ENCODE results near the gene SNED1. TPM values are rescaled to one million over a fixed set of nuclear protein-coding genes. Genes with fewer than 3 reads are reported as not detected.

The SNED1 gene
- total RNA-seq, 1 experiment from 2014 or later: not detected

DNA sequence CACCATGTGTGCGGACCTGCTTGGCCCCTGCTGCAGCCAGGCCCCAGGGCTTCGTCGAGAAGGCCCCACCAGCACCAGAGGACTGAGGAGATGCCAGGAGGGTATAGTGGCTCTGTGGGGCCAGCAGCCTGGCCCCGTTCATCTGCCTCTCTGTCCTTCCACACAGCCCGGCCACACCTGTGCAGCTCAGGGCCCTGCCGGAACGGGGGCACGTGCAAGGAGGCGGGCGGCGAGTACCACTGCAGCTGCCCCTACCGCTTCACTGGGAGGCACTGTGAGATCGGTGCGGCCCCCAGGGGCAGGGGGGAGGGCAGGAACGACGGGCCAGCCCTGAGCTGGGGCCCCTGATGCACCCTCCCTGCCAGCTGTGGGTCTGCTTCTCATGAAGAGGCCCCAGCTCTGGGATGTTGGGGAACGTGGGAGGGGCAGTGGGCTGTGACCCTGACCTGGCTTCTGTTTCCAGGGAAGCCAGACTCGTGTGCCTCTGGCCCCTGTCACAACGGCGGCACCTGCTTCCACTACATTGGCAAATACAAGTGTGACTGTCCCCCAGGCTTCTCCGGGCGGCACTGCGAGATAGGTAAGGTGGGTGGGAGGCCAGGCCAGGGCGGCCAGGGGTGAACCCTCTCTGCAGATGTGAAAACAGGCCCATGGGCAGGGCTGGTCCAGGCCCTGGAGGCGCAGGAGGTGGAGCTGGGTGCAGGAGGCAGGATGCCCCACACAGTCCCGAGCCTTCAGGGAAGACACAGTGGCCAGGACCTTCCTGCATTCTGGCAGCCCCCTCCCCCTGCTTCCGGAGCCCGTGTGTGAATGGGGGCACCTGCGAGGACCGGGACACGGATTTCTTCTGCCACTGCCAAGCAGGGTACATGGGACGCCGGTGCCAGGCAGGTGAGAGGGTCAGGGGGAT lies 53.4 kb downstream of the SNED1 start:
- no peaks in the 10 kb centered on the region for H3K9me3 ChIP-seq
- ChIA-PET POLR2A (no interaction called here), CTCF (no interaction called here)
- Mint-ChIP-seq H3K9me3 (ENCODE audit: unreplicated experiment) (no peaks in the 10 kb centered on the region), H3K27ac (ENCODE audit: unreplicated experiment) (no peak overlapping the region), H3K27me3 (ENCODE audit: insufficient read depth, unreplicated experiment) (peaks cover 5% of the 10 kb centered on the region), H3K36me3 (ENCODE audit: insufficient read depth, unreplicated experiment) (no peaks in the 10 kb centered on the region), H3K4me3 (ENCODE audit: unreplicated experiment) (no peak overlapping the region), H3K4me1 (ENCODE audit: low read depth, unreplicated experiment) (no peaks in the 10 kb centered on the region)
- no peaks in the 10 kb centered on the region for H3K36me3 ChIP-seq (ENCODE audit: control insufficient read depth, insufficient read depth, low read length)
- H3K27me3 ChIP-seq (replicated peaks; ENCODE audit: control insufficient read depth, insufficient read depth, low read length): no peaks in the 10 kb centered on the region
- no TSS peak for BruUV-seq (replicated peaks)
- no peaks in the 10 kb centered on the region for H3K4me1 ChIP-seq
- no peak overlapping the region for H3K4me3 ChIP-seq (ENCODE audit: low read depth, low read length)
- intact Hi-C loops (cut with micrococcal nuclease; ENCODE audit: unreplicated experiment): no loop called here
- TF ChIP-seq, protein P1, sequence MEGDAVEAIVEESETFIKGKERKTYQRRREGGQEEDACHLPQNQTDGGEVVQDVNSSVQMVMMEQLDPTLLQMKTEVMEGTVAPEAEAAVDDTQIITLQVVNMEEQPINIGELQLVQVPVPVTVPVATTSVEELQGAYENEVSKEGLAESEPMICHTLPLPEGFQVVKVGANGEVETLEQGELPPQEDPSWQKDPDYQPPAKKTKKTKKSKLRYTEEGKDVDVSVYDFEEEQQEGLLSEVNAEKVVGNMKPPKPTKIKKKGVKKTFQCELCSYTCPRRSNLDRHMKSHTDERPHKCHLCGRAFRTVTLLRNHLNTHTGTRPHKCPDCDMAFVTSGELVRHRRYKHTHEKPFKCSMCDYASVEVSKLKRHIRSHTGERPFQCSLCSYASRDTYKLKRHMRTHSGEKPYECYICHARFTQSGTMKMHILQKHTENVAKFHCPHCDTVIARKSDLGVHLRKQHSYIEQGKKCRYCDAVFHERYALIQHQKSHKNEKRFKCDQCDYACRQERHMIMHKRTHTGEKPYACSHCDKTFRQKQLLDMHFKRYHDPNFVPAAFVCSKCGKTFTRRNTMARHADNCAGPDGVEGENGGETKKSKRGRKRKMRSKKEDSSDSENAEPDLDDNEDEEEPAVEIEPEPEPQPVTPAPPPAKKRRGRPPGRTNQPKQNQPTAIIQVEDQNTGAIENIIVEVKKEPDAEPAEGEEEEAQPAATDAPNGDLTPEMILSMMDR (IDR thresholded peaks at IDR 0.05; ENCODE audit: insufficient read depth in 1 of 2, low read depth in 1 of 2, low read length in 1 of 2, severe bottlenecking in 1 of 2, unreplicated experiment in 1 of 2): no peak
- DNase-seq: no peak

DNA sequence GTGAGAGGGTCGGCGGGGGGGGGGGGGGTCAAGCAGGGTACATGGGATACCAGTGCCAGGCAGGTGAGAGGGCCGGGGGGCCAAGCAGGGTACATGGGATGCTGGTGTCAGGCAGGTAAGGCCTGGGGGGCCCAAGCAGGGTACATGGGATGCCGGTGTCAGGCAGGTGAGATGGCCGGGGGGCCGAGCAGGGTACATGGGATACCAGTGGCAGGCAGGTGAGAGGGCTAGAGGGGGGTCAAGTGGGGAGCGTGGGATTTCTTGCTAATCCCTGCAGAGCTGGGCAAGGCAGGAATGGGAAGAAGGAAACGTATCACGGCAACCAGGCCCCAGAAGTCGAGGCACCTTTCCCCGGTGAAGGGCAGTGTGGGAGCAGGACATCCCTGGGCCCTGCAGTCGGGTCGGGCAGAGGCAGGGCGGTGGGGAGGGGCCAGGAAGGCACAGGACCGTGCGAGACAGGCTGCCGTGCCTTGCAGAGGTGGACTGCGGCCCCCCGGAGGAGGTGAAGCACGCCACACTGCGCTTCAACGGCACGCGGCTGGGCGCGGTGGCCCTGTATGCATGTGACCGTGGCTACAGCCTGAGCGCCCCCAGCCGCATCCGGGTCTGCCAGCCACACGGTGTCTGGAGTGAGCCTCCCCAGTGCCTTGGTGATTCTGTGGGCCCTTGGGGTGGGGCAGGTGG lies 54.4 kb downstream of the SNED1 start:
- Mint-ChIP-seq H3K27me3 (ENCODE audit: insufficient read depth, unreplicated experiment) (peaks cover 5% of the 10 kb centered on the region), H3K36me3 (ENCODE audit: insufficient read depth, unreplicated experiment) (no peaks in the 10 kb centered on the region), H3K9me3 (ENCODE audit: unreplicated experiment) (no peaks in the 10 kb centered on the region), H3K4me3 (ENCODE audit: unreplicated experiment) (no peak overlapping the region), H3K4me1 (ENCODE audit: low read depth, unreplicated experiment) (no peaks in the 10 kb centered on the region), H3K27ac (ENCODE audit: unreplicated experiment) (no peak overlapping the region)
- H3K4me1 ChIP-seq: no peaks in the 10 kb centered on the region
- intact Hi-C loops (cut with micrococcal nuclease; ENCODE audit: unreplicated experiment): no loop called here
- TF ChIP-seq, protein P1 (IDR thresholded peaks at IDR 0.05; ENCODE audit: insufficient read depth in 1 of 2, low read depth in 1 of 2, low read length in 1 of 2, severe bottlenecking in 1 of 2, unreplicated experiment in 1 of 2): no peak
- POLR2A ChIA-PET: no interaction called here
- no peaks in the 10 kb centered on the region for H3K27me3 ChIP-seq (replicated peaks; ENCODE audit: control insufficient read depth, insufficient read depth, low read length)
- H3K9me3 ChIP-seq: no peaks in the 10 kb centered on the region
- no TSS peak for BruUV-seq (replicated peaks)
- no peak overlapping the region for H3K4me3 ChIP-seq (ENCODE audit: low read depth, low read length)
- no peak for DNase-seq
- H3K36me3 ChIP-seq (ENCODE audit: control insufficient read depth, insufficient read depth, low read length): no peaks in the 10 kb centered on the region
- CTCF ChIA-PET: no interaction called here

DNA sequence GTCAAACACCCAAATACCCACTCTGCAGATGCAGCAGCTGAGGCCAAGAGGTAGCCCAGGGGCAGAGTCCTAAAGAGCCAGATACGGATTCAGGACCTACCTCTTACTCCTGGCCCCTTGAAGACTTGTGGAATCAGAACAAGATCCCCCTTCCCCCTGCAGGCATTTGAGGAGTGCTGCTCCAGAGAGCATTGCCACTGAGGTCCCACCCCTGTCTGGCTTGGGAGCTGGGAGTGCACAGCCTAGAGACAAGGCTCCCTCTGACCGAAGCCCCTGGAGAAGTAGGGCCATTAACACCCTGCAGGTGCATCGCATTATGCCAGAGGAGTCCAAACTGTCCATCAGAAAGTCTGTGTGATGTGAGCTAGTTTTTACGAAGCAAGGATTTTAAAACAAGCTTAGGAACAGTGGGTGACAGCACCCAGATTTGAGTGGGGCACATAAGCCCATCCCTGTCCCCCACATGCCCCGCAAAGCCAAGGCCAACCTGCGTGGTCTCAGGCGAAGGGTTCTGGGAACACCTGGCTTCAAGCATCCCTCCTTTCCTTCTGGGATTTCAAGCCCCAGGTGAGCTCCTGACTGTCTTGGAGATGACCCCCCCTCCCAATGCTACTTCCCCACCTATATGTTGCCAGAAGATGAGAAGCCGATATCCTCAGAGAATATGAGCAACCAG lies 55.3 kb downstream of the SNED1 start:
- no TSS peak for BruUV-seq (replicated peaks)

More for the DNA sequence above, 55.3 kb downstream of the SNED1 start:
- no peaks in the 10 kb centered on the region for H3K36me3 ChIP-seq (ENCODE audit: control insufficient read depth, insufficient read depth, low read length)
- ChIA-PET POLR2A (no interaction called here), CTCF (interaction anchor here (0.6 kb wide), 1 partner anchor 55 kb away, joined by 3 read pairs; the partner anchor contains the start of gene SNED1)
- no peaks in the 10 kb centered on the region for H3K4me1 ChIP-seq
- Mint-ChIP-seq H3K36me3 (ENCODE audit: insufficient read depth, unreplicated experiment) (no peaks in the 10 kb centered on the region), H3K9me3 (ENCODE audit: unreplicated experiment) (no peaks in the 10 kb centered on the region), H3K27me3 (ENCODE audit: insufficient read depth, unreplicated experiment) (peaks cover 5% of the 10 kb centered on the region), H3K4me3 (ENCODE audit: unreplicated experiment) (no peak overlapping the region), H3K4me1 (ENCODE audit: low read depth, unreplicated experiment) (no peaks in the 10 kb centered on the region), H3K27ac (ENCODE audit: unreplicated experiment) (no peak overlapping the region)
- no peaks in the 10 kb centered on the region for H3K9me3 ChIP-seq
- H3K4me3 ChIP-seq (ENCODE audit: low read depth, low read length): no peak overlapping the region
- H3K27me3 ChIP-seq (replicated peaks; ENCODE audit: control insufficient read depth, insufficient read depth, low read length): no peaks in the 10 kb centered on the region
- intact Hi-C loops (cut with micrococcal nuclease; ENCODE audit: unreplicated experiment): no loop called here
- DNase-seq: no peak
- TF ChIP-seq, protein P1 (IDR thresholded peaks at IDR 0.05; ENCODE audit: insufficient read depth in 1 of 2, low read depth in 1 of 2, low read length in 1 of 2, severe bottlenecking in 1 of 2, unreplicated experiment in 1 of 2): no peak
